HG03175 (cell line): ENCODE data around the gene LETM1.

Experiments
- ATAC-seq: cut with Tn5 transposase; IDR thresholded peaks from one replicate; pipeline ENCODE4 v1.9.1; 2021; ENCODE audit warnings: mild to moderate bottlenecking, moderate library complexity; ENCODE audit not compliant: unreplicated experiment

Gene LETM1

DNA sequence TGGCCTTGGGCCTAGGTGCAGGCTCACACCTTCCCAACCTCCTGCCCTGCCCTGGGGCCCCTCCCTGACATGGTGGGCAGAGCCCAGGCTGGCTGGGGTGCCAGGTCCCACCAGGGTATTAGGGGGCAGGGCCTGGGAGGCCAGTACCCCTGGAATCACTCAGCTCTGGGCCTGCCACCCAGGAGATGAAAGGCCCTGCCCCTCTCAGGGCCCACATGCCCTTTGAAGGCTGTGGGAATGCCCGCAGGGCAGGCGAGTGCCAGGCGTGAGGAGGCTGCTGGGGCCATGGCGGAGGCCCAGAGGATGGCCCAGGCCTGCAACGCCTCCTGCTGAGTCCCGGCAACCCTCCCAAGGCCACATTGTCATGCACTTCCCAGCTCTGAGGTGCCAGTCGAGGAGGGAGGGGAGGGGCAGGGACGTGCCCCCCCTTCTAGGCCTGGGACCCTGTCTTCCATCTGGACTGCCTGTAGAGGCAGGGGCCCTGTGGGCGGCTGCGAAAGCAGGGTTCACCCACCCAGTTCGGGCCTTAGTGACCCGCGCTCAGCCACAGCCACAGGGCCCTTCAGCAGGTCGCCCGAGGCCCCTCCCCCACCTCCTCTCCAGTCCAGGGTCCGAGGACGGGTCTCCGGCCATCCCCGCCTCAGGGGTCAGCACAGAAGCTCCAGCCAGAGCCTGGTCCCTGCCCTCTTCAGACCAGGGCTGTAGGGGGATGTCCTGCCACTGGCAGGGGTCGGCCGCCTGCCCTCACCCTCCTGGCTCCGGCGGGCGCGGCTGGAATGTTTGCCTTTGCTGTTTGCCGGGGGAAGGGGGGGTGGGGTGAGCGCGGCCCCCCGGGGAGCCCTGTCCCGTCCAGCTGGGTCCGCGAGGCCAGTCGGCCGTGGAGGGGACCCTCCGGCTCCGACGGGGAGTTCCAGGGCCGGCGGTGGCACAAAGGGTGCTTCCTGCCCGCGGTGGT, 89.6 kb downstream of the LETM1 start:
- ATAC-seq: no peak

DNA sequence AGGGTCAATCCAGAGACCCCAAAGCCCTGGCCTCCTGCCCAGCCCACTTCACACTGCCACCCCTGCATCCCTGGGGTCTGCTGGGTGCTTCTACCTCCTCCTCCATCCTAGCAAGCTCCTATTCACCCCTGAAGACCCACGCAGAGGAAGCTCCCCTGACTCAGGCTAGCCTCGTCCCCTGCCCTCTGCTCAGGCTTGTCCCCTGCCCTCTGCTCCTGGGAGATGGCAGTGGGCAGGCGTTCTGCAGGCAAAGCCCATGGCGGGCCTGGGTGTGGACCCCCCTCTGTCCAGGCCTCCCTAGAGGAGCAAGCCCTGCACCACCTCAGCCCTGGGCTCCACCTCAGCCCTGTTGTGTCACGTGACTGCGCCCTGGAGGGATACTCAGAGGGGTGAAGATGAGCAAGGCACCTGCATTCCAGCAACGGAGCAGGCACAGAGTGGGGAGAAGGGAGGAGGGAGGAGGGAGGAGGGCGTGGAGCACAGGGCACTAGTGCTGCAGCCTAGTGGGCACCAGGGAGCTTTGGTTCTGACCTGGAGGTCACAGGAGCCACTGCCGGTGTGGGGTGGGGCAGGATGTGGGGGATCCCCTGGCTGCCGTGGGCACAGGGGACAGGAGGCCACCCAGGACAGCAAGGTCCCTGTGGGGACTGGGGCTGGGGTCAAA, 90.4 kb downstream of the LETM1 start:
- ATAC-seq: no peak

DNA sequence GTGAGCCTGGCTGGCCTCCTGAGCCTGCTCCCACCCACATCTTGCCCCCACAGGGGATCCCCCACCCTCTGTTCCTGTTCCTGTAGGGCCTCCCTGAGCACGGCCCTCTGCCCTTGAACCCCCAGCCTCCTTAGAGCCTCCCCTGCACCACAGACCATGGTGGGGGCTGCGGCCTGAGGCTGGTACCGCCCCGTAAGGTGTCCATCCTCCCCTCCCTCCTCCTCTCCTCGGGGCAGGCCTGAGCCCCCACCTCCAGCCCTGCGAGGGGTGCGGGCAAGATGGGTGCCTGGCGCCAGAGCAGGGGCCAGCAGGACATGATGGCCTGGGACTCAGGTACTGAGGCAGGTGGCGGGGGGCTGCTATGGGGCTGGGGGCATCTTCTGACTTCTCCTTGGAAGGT, 91.3 kb downstream of the LETM1 start:
- ATAC-seq: no peak

DNA sequence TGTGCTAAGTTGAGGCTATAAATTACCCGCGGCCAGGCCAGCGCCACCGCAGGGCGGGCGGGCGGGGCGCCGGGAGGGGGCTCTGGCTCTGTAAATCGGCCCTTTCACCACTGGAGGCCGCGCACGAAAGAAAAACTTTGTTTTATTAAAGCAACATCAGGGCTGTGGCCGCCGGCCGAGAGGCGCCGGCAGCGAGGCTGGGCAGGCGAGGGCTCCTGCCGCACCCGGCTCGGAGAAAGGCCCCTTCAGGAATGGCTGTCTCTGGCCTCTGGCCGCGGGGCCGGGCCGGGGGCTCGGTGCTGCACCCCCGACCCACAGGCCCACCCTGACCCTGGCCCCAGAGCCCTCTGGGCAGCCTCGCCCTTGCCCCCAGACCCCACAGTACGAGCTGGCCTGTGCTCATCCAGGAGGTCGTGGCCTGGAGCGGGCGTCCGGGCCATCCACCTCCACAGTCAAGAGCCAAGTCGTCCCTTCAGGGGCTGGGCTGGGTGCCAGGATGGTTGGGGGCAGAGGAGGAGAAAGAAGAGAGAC, 92.3 kb downstream of the LETM1 start:
- ATAC-seq: no peak

DNA sequence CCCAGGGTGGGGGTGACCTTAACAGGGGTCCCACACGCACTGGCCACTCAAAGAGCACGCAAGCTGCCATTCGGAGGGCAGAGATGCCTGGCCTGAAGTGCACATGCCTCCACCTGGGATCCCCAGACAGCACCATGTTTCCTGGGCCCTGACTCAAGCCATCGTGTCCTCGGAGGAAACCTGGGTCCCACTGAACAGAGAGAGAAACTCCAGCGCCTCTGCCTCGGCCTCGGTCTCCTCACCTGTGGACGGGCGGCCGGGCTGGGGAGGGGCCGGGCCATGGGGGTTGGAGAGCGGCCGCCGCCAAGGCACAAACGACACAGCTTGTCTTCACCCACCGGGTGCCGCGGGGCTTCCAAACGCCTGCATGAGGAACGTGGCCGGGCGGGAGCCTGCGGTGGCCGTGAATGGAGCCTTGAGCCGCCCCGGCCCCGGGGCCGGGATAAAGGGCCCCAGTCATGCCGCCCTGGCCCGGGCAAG, 92.8 kb downstream of the LETM1 start:
- no peak for ATAC-seq

DNA sequence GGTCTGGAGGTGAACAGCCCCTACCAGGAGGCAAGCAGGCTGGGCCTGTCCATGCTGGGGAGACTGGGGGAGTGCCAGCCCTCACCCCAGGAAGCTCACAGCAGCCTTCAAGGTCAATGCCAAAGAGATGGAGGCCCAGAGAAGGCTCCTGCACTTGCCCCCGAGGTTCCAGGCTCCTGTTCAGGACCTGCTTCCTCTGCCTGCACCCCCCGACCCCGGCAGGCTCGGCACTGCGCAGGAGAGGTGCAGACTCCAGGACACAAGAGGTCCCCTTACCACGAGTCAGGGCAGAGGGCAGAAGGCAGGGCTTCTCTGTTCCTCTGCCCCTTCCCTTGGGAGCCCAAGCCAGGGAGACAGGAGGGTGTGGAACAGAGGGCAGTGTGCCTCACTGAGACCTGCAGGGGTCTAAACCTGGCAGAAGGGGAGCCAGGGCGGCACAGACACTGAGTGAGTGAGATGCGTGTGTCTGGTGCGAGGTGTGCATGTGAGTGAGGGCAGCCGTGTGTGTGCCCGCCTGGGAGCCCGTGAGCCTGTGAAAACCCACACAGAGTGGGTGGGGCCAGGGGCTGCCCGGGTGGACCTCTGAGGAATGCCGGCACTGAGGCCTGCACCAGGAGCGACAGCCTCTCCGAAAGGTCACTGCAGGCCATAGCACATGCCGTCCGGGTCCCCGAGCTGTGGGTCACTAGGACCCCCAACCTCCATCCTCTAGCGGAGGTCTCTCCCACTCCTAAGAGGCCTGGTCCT, 93.5 kb downstream of the LETM1 start:
- no peak for ATAC-seq
